ENCODE data around the gene GLI1. TPM values are rescaled to one million over a fixed set of nuclear protein-coding genes. Genes with fewer than 3 reads are reported as not detected.

The GLI1 gene
- total and polyA plus RNA-seq, 4 donors, result 0.25 to 15.5 (median 2.3) TPM

DNA sequence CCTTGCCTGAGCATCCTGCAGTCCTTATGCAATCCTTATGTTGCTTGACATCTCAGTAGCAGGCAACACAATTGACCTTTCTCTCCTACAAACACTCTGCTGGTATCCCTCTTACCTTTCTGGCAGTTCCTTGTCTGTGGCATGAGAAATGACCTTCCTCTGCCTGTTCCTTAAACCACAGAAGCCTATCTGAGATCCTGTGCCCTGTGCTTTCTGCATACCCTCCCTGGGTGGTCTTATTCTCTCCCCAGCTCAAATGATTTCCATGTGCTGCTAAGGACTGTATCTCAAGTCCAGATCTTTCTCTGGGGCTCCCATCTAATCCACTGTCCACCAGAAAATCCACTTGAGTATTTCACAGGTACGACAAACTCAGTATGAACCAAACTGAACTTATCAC is 22.1 kb downstream of the GLI1 start:
- Histone ChIP-seq H3K4me3 (ENCODE audit: low read length in 2 of 2) (no peak overlapping the region), H3K4me1 (ENCODE audit: control insufficient read depth in 1 of 2, insufficient read depth in 2 of 2, low read length in 2 of 2) (no peaks in the 10 kb centered on the region), H3K27ac (ENCODE audit: low read depth in 1 of 2, low read length in 2 of 2) (no peak overlapping the region), H3K27me3 (ENCODE audit: control insufficient read depth in 1 of 2, insufficient read depth in 2 of 2, low read length in 1 of 2) (no peaks in the 10 kb centered on the region), H3K36me3 (ENCODE audit: control insufficient read depth in 1 of 2, insufficient read depth in 2 of 2, low read length in 1 of 2) (no peaks in the 10 kb centered on the region), H3K9me3 (ENCODE audit: control insufficient read depth, low read length) (no peaks in the 10 kb centered on the region)
- ATAC-seq (ENCODE audit: low FRiP score), result no peak
- intact Hi-C loops (cut with DNase I), result no loop called here
- 77 to 81% methylated on average over 1 of the region's 1 CpG for WGBS, 2 donors
- no peak for DNase-seq

DNA sequence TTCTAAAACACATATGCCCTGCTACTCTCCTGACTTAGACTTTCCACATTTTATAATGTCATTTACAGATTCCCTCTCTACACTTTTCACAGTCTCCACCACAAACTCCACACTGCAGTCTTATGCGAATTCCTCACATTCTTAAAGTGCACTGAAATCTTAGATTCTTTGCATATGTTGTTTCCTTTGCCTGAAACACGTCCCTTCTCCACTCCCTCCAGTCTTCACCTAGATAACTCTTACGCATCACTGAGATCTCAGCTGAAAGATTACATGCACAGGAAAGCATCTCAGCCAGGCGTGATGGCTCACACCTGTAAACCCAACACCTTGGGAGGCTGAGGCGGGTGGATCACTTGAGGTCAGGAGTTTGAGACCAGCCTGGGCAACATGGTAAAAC is 23.9 kb downstream of the GLI1 start:
- Histone ChIP-seq H3K27ac (ENCODE audit: low read depth in 1 of 2, low read length in 2 of 2) (no peak overlapping the region), H3K4me3 (ENCODE audit: low read length in 2 of 2) (no peak overlapping the region), H3K27me3 (ENCODE audit: control insufficient read depth in 1 of 2, insufficient read depth in 2 of 2, low read length in 1 of 2) (no peaks in the 10 kb centered on the region), H3K9me3 (ENCODE audit: control insufficient read depth, low read length) (no peaks in the 10 kb centered on the region), H3K4me1 (ENCODE audit: control insufficient read depth in 1 of 2, insufficient read depth in 2 of 2, low read length in 2 of 2) (no peaks in the 10 kb centered on the region), H3K36me3 (ENCODE audit: control insufficient read depth in 1 of 2, insufficient read depth in 2 of 2, low read length in 1 of 2) (no peaks in the 10 kb centered on the region)
- ATAC-seq (ENCODE audit: low FRiP score), result no peak
- WGBS, 2 donors, result 23 to 34% methylated on average over 5 of the region's 5 CpGs
- no peak for DNase-seq
- intact Hi-C loops (cut with DNase I), result no loop called here

DNA sequence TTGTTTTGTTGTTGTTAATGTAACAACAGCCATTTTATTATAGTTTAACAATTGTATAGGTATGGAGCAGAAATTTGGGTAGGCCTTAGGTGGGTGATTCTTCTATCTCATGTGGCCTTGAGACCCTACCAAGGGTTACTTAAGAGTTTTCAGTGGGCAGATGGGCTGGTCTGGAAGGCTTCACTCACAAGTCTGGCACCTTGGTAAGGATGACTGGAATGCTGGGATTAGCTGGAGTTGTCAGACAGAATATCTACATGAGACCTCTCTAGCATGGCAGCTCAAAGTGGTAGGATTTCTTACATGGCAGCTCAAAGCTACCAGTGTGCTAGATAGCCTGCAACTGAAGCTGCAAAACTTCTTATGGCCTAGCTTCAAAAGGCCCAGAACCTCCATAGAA is 26.1 kb downstream of the GLI1 start:
- no peaks in the 10 kb centered on the region for H3K27me3 ChIP-seq (ENCODE audit: control insufficient read depth in 1 of 2, insufficient read depth in 2 of 2, low read length in 1 of 2)
- DNase-seq, result no peak
- no peaks in the 10 kb centered on the region for H3K9me3 ChIP-seq (ENCODE audit: control insufficient read depth, low read length)
- intact Hi-C loops (cut with DNase I), result no loop called here
- peaks cover 0 to 2% of the 10 kb centered on the region in 2 donors for H3K36me3 ChIP-seq (ENCODE audit: control insufficient read depth in 1 of 2, insufficient read depth in 2 of 2, low read length in 1 of 2)
- no peak overlapping the region for H3K27ac ChIP-seq (ENCODE audit: low read depth in 1 of 2, low read length in 2 of 2)
- no peaks in the 10 kb centered on the region for H3K4me1 ChIP-seq (ENCODE audit: control insufficient read depth in 1 of 2, insufficient read depth in 2 of 2, low read length in 2 of 2)
- no peak for ATAC-seq (ENCODE audit: low FRiP score)
- H3K4me3 ChIP-seq (ENCODE audit: low read length in 2 of 2), result no peak overlapping the region

DNA sequence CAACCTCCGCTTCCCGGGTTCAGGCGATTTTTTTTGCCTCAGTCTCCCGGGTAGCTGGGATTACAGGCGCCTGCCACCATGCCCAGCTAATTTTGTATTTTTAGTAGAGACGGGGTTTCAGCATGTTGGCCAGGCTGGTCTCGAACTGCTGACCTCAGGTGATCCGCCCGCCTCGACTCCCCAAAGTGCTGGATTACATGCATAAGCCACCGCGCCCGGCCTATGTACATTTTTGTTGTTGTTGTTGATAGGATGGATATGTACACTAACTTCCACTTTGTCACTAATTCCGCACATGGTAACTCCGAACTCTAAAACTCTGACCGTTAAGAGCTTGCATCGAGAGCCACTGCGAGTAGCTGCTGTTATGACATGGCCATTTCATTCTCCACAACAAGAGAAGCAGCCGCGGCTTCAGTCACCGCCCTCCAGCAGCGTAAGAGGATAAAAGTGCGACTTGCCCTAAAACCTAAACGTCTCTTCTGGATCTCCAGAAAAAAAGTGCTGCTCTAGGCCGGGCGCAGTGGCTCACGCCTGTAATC is 27.5 kb downstream of the GLI1 start:
- Histone ChIP-seq H3K27ac (ENCODE audit: low read depth in 1 of 2, low read length in 2 of 2) (no peak overlapping the region), H3K4me1 (ENCODE audit: control insufficient read depth in 1 of 2, insufficient read depth in 2 of 2, low read length in 2 of 2) (no peaks in the 10 kb centered on the region)
- intact Hi-C loops (cut with DNase I), result no loop called here

GRCh38 chr12:57487597-57488401 is 28.2 kb downstream of the GLI1 start, which contains the start of gene MARS1:
Gene MARS1, plus strand, starts transcription at chr12:57488068. Its CDS starts 23 bp downstream, at chr12:57488091.
- H3K36me3 ChIP-seq (ENCODE audit: control insufficient read depth in 1 of 2, insufficient read depth in 2 of 2, low read length in 1 of 2), result peaks cover 4 to 8% of the 10 kb centered on the region in 2 donors
- peak within 1 kb of the TSS in 1 of 2 donors; percentile 66 for H3K27ac ChIP-seq (ENCODE audit: low read depth in 1 of 2, low read length in 2 of 2)
- intact Hi-C loops (cut with DNase I), result no loop called here
- DNase-seq, result peak; percentile 96 to 97
- H3K4me1 ChIP-seq (ENCODE audit: control insufficient read depth in 1 of 2, insufficient read depth in 2 of 2, low read length in 2 of 2), result no peaks in the 10 kb centered on the region
- H3K9me3 ChIP-seq (ENCODE audit: control insufficient read depth, low read length), result no peaks in the 10 kb centered on the region
- peak within 1 kb of the TSS; percentile 77 to 84 for H3K4me3 ChIP-seq (ENCODE audit: low read length in 2 of 2)
- peak; percentile 97 for ATAC-seq (ENCODE audit: low FRiP score)
- WGBS, 2 donors, result 3% methylated on average over 46 to 47 of the region's 47 CpGs
- no peaks in the 10 kb centered on the region for H3K27me3 ChIP-seq (ENCODE audit: control insufficient read depth in 1 of 2, insufficient read depth in 2 of 2, low read length in 1 of 2)

More for the DNA sequence above, 27.5 kb downstream of the GLI1 start:
- Histone ChIP-seq H3K9me3 (ENCODE audit: control insufficient read depth, low read length) (no peaks in the 10 kb centered on the region), H3K4me3 (ENCODE audit: low read length in 2 of 2) (no peak overlapping the region), H3K27me3 (ENCODE audit: control insufficient read depth in 1 of 2, insufficient read depth in 2 of 2, low read length in 1 of 2) (no peaks in the 10 kb centered on the region), H3K36me3 (ENCODE audit: control insufficient read depth in 1 of 2, insufficient read depth in 2 of 2, low read length in 1 of 2) (peaks cover 2 to 8% of the 10 kb centered on the region in 2 donors)
- 87 to 88% methylated on average over 27 of the region's 27 CpGs for WGBS, 2 donors
- ATAC-seq (ENCODE audit: low FRiP score) (no peak), DNase-seq (peak in 1 of 2 donors; percentile 74)

DNA sequence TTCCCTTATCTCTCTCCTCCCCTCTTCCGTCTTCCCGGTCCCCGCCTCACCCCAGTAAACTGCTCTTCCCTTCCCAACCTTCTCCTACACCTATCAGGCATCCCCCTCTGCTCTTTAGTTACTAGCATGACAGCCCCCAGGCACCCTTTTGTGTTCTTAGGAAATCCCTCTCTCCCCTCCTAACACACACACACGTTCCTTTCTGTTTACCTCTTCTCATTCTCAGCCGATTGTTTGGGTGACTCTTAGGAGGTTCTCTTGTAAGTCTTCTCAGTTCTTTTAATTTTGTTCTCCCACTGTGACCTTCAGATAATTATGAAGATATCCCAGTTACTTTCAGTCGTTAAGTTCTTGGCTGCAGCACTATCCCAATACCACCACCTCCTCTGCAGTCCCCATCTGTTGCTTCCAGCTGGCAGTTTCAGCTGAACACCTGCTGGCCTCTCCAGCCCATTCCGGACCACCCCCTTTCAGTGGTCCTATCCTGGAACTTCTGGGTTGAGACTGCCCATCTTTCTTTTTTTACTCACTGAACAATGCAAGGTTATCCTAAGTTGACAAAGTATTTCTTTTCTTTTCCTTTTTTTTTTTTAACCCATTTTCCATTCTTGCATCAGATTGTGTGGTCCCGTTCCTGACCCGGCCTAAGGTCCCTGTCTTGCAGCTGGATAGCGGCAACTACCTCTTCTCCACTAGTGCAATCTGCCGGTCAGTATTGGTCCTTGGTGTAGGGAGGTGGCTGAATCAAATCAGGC is 29.0 kb downstream of the GLI1 start:
- Histone ChIP-seq H3K27me3 (ENCODE audit: control insufficient read depth in 1 of 2, insufficient read depth in 2 of 2, low read length in 1 of 2) (no peaks in the 10 kb centered on the region), H3K4me3 (ENCODE audit: low read length in 2 of 2) (peak overlapping the region; percentile 77 to 84), H3K9me3 (ENCODE audit: control insufficient read depth, low read length) (no peaks in the 10 kb centered on the region), H3K27ac (ENCODE audit: low read depth in 1 of 2, low read length in 2 of 2) (peak overlapping the region in 1 of 2 donors; percentile 66), H3K36me3 (ENCODE audit: control insufficient read depth in 1 of 2, insufficient read depth in 2 of 2, low read length in 1 of 2) (peaks cover 4 to 8% of the 10 kb centered on the region in 2 donors), H3K4me1 (ENCODE audit: control insufficient read depth in 1 of 2, insufficient read depth in 2 of 2, low read length in 2 of 2) (no peaks in the 10 kb centered on the region)
- ATAC-seq (ENCODE audit: low FRiP score) (no peak), DNase-seq (peak in 1 of 2 donors; percentile 8)
- WGBS, 2 donors, result 32% methylated on average over 11 of the region's 11 CpGs
- intact Hi-C loops (cut with DNase I), result no loop called here

DNA sequence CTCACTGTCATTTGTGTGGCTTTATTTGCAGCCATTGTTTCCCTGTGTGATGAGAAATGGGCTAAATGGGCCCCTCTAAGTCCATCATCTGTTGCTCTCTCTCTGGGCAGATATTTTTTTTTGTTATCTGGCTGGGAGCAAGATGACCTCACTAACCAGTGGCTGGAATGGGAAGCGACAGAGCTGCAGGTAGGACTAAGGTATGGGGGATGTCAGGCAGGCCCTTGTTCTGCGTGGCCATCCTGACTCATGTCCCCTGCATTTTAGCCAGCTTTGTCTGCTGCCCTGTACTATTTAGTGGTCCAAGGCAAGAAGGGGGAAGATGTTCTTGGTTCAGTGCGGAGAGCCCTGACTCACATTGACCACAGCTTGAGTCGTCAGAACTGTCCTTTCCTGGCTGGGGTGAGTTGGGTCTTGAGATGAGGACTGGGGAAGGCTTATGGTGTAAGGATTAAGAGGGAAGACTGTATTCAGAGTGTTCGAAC is 29.6 kb downstream of the GLI1 start:
- no peaks in the 10 kb centered on the region for H3K27me3 ChIP-seq (ENCODE audit: control insufficient read depth in 1 of 2, insufficient read depth in 2 of 2, low read length in 1 of 2)
- peak overlapping the region in 1 of 2 donors; percentile 18 for H3K27ac ChIP-seq (ENCODE audit: low read depth in 1 of 2, low read length in 2 of 2)
- DNase-seq (peak in 1 of 2 donors; percentile 33), ATAC-seq (ENCODE audit: low FRiP score) (no peak)
- 88 to 93% methylated on average over 5 of the region's 5 CpGs for WGBS, 2 donors
- no peaks in the 10 kb centered on the region for H3K9me3 ChIP-seq (ENCODE audit: control insufficient read depth, low read length)
- no peak overlapping the region for H3K4me3 ChIP-seq (ENCODE audit: low read length in 2 of 2)
- H3K4me1 ChIP-seq (ENCODE audit: control insufficient read depth in 1 of 2, insufficient read depth in 2 of 2, low read length in 2 of 2), result no peaks in the 10 kb centered on the region
- peaks cover 4 to 8% of the 10 kb centered on the region in 2 donors for H3K36me3 ChIP-seq (ENCODE audit: control insufficient read depth in 1 of 2, insufficient read depth in 2 of 2, low read length in 1 of 2)
- intact Hi-C loops (cut with DNase I), result no loop called here

- ATAC-seq (ENCODE audit: low FRiP score) (no peak), DNase-seq (peak in 1 of 2 donors; percentile 69)
- Histone ChIP-seq H3K36me3 (ENCODE audit: control insufficient read depth in 1 of 2, insufficient read depth in 2 of 2, low read length in 1 of 2) (peaks cover 4 to 8% of the 10 kb centered on the region in 2 donors), H3K27ac (ENCODE audit: low read depth in 1 of 2, low read length in 2 of 2) (no peak overlapping the region), H3K4me1 (ENCODE audit: control insufficient read depth in 1 of 2, insufficient read depth in 2 of 2, low read length in 2 of 2) (no peaks in the 10 kb centered on the region), H3K27me3 (ENCODE audit: control insufficient read depth in 1 of 2, insufficient read depth in 2 of 2, low read length in 1 of 2) (no peaks in the 10 kb centered on the region), H3K4me3 (ENCODE audit: low read length in 2 of 2) (no peak overlapping the region), H3K9me3 (ENCODE audit: control insufficient read depth, low read length) (no peaks in the 10 kb centered on the region)
- 96 to 98% methylated on average over 4 of the region's 4 CpGs for WGBS, 2 donors
- intact Hi-C loops (cut with DNase I), result no loop called here
Measured at GRCh38 chr12:57490126-57490525, 30.5 kb downstream of the GLI1 start.

All from aorta (tissue), 5 donors.